ENCODE results near the gene RNMT.

The RNMT gene

GRCh38 chr18:13809531-13810255 lies 83.2 kb downstream of the RNMT start:
- no peak for DNase-seq (ENCODE audit: low read depth in 2 of 3, low spot score in 1 of 3)

GRCh38 chr18:13810950-13811485 lies 84.5 kb downstream of the RNMT start:
- DNase-seq (ENCODE audit: low read depth in 2 of 3, low spot score in 1 of 3), result no peak

GRCh38 chr18:13811993-13812392 lies 85.5 kb downstream of the RNMT start:
- no peak for DNase-seq (ENCODE audit: low read depth in 2 of 3, low spot score in 1 of 3)

- peak; percentile 23 to 73 (median 41) for DNase-seq (ENCODE audit: low read depth in 2 of 3, low spot score in 1 of 3)
Observed at GRCh38 chr18:13813271-13813849, 86.9 kb downstream of the RNMT start.

Data from stimulated activated CD4-positive, alpha-beta T cell treated with anti-CD3 and anti-CD28 coated beads, Interleukin-12 subunit alpha, Interleukin-12 subunit beta, amount 100 ng/mL, for 48 hours (primary cell).